Skin epidermis (tissue), 12 donors: ENCODE results near the gene SEPTIN2.
"Not testable (repeated sequence)": the region's sequence is repeated elsewhere in the genome, so short reads cannot be mapped to it uniquely, and the experiment has no call there.

Source experiments
- H3K27ac ChIP-seq, 21 experiments: fragments of 200-600 bp; sonication (generic) in 11 of 21; one replicate each; pipeline ENCODE4 v1.5.0; 2020; ENCODE audit warnings: mild to moderate bottlenecking in 3 of 21, inconsistent platforms in 2 of 21, moderate library complexity in 2 of 21
- H3K4me3 ChIP-seq, 7 experiments: fragments of 200-600 bp; sonication (generic) in 2 of 7; one replicate each; pipeline ENCODE4 v1.5.0; 2020; ENCODE audit warnings: inconsistent platforms in 2 of 7, mild to moderate bottlenecking in 2 of 7, moderate library complexity in 1 of 7

Gene SEPTIN2

DNA sequence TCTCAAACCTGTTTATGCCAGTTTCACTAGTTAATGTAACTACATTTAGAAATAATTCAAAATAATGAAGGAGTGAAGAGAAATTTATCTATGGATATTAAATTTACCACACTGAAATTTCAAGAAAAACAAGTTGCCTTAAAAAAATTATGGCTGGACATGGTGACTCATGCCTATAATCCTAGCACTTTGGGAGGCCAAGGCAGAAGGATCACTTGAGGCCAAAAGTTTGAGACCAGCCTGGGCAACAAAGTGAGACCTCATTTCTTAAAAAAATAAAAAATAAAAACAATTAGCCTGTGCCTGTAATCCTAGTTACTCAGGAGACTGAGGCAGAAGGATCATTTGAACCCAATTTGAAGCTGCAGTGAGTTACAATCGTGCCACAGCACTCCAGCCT is 30.1 kb upstream of the SEPTIN2 start:
- Histone ChIP-seq H3K27ac (no peak overlapping the region), H3K4me3 (no peak overlapping the region)

DNA sequence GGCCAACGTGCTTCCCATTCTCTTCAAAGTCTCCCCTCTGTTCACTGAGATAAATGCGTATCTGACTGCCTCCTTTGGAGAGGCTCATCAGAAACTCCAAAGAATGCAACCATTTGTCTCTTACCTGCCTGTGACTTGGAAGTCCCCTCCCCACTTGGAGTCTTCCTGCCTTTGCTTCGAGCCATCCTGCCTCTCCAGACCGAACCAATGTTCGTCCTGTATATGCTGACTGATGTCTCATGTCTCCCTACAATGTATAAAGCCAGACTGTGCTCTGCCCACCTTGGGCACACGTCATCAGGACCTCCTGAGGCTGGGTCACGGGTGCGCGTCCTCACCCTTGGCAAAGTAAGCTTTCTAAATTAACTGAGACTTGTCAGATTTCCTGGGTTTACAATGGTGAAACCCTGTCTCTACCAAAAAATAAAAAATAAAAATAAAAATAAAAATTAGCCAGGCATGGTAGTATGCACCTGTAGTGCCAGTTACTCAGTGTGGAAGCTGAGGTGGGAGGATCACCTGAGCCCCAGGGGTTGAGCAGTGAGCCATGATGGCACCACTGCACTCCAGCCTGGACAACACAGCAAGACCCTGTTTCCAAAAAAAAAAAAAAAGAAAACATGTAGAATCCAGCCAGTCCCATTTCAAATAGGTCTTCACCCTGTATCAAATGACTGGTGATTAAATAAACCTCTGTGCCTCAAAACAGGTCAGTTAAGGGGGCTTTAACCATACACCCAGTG is 29.2 kb upstream of the SEPTIN2 start:
- no peak overlapping the region for H3K27ac ChIP-seq
- H3K4me3 ChIP-seq: no peak overlapping the region

DNA sequence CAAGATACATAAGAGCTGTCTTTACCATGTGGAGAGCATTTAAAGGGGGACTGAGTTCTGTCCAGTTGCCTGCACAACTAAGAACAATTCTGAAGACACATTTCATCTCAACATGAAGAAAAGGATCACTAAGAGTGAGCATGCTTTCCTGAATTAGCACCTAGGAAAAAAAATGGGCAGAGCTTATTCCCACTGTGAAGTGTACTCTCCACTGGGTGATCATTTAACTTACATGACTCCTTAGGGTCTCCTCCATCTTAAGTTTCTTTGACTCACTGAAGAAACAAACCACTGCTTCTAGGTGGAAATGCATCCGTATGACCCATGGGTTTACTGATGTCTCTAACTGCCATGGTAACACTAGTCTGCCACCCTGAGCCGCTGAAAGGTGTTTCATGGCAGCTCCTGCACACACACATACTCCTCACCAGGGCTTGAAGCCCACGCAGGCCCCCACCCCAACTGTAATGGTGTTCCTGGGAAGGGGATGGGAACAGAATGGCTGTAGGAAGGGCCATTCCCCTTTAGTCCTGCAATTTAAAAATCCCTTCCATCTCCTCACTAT is 27.3 kb upstream of the SEPTIN2 start:
- no peak overlapping the region for H3K27ac ChIP-seq

DNA sequence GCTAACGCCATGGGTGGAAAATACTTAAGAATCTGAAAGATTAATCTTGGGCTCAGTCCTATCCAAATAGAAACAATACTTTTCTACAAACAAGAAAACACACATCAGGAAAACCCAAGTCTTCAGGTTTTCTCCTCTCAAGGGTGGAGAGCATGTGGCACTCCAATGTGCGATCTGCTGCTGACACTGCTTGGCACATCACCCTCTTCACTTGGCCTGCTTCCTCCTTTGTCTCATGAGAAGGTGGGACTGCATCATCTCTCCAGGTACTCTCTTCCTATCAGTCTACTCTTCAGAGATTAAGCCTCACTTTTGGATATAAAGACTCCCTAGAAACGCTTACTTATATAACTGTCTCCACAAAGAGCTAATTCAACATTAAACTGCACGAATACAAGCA is 26.7 kb upstream of the SEPTIN2 start:
- Histone ChIP-seq H3K4me3 (no peak overlapping the region), H3K27ac (no peak overlapping the region)

More for the DNA sequence above, 27.3 kb upstream of the SEPTIN2 start:
- H3K4me3 ChIP-seq: no peak overlapping the region

DNA sequence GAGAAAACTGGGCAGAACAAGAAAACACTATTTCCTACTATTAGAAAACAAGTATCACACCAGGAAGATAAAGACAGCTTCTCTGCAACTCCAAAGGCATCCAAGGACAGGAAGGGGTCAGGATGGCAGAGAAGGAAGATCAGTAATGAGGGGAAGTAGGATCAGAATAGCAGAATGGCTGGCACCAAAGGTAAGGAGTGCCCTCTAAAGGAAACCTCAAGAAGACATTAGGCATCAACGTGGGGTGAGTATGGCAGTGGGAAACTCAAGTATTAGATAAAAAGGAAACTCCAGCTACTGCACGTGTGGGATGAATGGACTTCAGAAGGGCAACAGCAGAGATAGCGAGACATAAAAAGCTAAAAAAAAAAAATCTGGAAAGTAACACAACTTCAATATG is 26.1 kb upstream of the SEPTIN2 start:
- H3K4me3 ChIP-seq: no peak overlapping the region
- H3K27ac ChIP-seq: no peak overlapping the region

DNA sequence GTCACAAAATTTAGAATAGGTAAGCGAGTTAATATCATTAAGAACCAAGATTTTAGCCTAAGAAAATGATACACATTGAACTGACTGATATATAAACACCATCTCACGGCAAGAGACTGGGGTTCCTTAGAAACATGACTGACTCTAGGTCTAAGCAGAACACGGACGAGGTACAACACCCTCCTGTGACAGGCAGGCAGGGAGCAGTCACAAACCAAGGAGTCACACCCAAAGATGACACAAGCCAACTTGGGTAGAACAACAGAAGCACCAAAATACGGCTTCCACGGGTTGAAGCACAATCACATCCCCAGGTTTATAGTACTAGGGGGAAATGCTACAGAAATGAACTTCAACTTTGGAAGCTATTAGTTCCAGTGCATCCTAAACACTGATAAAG is 24.6 kb upstream of the SEPTIN2 start:
- no peak overlapping the region for H3K27ac ChIP-seq

DNA sequence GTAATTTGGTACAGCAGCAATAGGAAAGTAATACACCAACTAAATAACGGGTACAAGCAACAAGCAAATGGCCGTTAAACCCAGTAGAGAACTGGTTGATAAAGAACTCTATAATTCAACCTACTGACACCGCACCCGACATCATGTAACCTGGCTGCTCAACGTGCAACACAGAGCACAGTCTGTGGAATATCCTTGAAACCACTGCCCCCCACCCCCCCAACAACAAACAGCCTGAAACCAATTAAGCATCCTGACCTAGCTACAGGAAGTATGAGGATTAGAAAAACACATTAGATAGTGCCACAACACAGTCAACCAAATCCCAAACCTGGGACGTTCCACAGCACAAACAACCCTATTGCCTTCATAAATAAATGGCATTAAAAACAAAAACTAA is 23.7 kb upstream of the SEPTIN2 start:
- no peak overlapping the region for H3K27ac ChIP-seq
- H3K4me3 ChIP-seq: no peak overlapping the region

More for the DNA sequence above, 24.6 kb upstream of the SEPTIN2 start:
- H3K4me3 ChIP-seq: no peak overlapping the region

DNA sequence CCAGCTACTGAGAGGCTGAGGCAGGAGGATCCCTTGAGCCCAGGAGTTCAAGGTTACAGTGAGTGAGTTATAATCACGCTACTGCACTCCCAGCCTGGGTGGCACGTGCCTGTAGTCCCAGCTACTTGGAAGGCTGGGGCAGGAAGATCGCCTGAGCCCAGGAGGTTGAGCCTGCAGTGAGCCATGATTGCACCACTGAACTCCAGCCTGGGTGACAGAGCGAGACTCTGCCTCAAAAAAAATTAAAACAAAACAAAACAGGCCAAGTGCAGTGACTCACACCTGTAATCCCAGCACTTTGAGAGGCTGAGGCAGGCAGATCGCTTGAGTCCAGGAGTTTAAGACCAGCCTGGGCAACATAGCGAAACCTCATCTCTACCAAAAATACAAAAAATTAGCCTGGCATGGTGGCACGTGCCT is 22.3 kb upstream of the SEPTIN2 start:
- not testable (repeated sequence) for H3K27ac ChIP-seq, H3K4me3 ChIP-seq

DNA sequence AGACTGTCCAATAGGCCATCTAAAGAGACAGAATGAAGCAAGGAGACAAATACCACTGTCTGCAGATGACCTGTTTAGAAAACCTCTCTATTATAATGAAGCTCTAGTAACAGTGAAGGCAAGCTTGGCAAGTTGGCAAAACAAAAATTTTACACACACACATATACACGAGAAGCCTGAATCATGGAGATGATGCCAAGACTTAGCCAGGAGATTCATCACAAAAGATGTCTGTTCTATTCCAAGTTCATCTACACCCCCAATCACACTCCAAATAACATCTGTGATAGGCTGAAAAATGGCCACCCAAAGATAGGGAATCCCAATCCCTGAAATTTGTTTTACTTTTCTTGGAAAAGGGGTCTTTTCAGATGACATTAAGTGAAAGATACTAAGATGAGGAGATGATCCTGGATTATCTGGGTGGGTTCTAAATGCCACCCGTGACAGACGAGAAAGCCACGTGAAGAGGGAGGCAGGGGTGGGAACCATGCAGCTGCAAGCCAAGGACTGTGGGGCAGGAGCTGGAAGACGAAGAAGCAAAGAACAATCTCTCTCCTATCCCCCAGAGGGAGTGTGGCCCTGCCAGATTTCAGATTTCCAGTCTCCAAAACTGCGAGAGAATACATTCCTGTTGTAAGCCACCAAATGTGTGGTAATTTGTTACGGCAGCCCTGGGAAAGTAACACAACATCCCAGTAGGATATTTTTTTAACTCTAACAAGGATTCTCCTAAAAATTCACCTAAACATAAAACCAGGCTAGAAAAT is 20.2 kb upstream of the SEPTIN2 start:
- Histone ChIP-seq H3K4me3 (no peak overlapping the region), H3K27ac (no peak overlapping the region)

DNA sequence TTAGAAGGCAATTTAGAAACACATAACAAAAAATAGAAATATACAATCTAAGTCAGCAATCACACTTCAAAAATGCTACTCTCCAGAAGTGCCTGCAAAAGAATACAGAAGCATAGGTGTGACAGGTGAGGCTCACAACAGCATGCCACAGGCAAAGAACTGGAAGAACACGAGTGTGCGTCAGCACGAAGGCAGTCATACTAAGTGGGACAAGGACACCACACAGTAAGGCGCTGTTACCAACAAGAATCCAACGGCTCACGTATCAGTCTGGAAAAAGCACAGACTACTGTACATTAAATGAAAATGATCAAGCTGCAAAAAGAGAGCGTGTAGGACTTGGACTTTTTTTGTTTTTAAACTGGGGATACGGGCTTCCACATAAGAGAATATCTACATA is 19.0 kb upstream of the SEPTIN2 start:
- Histone ChIP-seq H3K27ac (no peak overlapping the region), H3K4me3 (no peak overlapping the region)

DNA sequence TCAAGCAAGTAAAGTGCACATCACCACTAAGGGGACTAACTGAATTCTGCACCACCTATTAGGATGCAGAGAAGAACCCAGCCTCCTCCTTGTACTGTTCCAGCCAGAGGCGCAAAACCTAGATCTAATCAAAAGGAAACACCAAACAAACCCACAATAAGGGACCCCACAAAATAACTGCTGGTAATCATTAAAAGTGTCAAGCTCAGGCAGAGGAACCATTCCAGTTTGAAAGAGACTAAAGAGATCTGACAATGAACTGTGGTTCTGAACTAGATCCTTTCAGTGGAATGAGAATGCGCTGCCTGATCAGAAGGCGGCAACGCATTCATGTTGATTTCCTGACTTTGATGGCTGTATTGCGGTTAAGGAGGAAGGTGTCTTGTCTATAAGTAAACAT is 17.1 kb upstream of the SEPTIN2 start:
- Histone ChIP-seq H3K4me3 (no peak overlapping the region), H3K27ac (no peak overlapping the region)

DNA sequence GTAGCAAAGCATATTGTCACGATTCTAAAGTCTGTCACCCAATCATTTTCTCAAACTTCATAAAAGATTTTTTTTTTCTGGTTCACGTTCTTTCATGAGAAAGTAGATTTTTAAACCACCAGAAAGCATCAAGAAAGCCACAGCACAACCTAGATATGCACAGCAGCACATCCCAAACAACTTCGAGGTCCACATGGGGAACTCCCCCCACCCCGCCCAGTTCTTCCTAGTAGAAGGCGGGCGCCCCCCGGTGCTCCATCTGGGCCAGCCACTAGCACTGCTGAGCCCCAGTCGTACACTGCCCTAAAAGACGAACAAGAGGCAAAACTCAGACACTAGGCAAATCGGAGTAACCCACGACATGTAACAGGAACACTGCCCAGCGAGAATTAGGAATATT is 15.7 kb upstream of the SEPTIN2 start:
- no peak overlapping the region for H3K4me3 ChIP-seq
- H3K27ac ChIP-seq: no peak overlapping the region

DNA sequence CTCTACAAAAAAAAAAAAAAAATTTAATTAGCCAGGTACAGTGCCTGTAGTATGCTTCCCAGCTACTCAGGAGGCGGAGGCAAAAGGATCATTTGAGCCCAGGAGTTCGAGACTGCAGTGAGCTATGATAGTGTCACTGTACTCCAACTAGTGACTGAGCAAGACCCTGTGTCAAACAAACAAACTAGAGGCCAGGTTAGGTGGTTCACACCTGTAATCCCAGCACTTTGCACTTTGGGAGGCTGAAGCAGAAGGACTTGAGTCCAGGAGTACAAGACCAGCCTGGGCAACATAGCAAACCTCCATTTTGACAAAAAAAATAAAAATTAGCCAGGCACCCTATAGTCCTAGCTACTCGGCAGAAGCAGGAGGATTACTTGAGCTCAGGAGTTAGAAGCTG is 13.6 kb upstream of the SEPTIN2 start:
- no peak overlapping the region for H3K4me3 ChIP-seq
- no peak overlapping the region for H3K27ac ChIP-seq

DNA sequence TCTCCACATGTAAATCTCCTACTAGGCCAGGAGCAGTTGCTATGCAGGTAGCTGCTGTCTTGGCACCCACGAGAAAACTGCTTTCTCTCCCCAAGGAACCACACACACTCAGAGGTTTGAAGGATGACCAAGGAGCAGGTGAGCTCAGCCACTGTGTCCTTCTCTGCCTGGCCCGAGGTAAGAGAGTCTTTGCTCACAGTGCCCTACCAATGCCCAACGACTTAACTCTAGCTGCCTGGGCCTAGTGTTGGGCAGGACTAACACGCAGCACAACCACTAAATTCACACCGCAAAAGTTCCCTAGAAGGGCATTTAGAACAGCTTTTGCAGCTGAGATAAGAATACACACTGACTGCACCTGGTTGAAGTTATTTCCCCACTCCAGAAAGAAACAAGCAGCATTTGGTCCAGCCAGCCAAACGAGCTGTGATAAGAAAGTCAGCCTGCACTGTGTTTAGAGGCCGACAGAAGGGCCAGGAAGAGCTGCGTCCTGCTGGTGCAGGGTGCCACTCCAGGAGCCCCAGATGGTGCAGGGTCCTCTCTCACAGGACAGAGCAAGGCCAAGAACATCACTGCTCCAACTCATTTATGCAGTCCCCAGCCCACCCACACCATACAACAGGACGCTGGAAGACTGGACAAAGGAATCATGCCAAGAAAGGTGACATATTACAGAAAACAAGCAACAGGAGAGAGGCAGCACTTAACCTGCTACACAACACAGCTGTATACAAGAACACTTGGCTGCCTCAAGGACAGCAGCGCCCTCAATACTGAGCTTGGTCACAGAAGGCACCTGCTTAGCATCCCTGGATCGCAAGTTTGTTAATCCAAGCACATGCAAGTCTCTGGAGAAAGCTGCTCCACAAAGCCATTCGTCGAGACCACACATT is 12.7 kb upstream of the SEPTIN2 start:
- Histone ChIP-seq H3K27ac (no peak overlapping the region), H3K4me3 (no peak overlapping the region)

DNA sequence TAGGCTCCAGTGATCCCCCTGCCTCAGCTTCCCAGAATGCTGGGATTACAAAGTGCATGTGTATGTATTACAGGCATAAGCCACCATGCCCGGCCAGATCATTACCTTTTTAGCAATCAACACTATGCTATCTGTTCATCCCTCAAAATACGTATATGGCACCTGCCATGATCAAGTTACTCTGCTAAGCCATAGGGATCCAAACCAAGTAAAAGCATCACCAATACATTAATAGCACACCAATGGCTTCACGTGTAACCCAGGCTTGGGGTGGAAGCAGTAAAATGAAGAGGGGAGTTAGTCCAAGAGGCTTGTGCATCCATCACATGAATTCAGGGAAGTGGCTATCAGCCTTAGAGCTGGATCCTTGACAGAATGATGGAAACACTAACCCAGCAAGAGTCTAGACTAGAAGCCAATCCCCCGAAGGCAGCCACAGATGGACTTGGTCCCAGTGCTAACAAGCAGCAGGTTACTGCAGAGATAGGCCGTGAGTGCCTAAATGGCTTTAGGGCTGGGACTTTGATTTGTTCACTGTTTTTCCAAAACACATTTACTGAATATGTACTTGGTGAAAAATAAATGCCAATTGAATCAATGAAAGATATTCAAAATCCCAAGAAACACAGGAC is 11.6 kb upstream of the SEPTIN2 start:
- no peak overlapping the region for H3K27ac ChIP-seq
- H3K4me3 ChIP-seq: no peak overlapping the region

DNA sequence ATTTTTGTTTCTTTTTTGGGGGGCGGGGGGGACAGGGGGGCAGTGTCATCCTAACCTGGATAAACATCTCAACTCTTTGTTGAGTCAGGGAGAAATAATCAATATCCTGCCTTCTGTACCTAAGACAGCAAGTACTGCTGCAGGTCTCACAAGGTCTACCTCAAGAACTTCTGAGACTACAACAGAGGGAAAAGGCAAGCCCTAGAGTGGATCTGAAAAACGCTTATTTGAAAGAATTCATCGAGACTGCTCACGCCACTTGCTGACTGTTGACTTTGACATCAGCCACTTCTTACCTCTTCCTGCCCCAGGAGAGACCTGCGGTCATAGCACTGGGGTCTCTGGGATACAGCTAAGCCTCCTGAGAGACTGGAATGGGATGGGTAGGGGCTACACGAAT is 8.7 kb upstream of the SEPTIN2 start:
- Histone ChIP-seq H3K4me3 (no peak overlapping the region), H3K27ac (no peak overlapping the region)

DNA sequence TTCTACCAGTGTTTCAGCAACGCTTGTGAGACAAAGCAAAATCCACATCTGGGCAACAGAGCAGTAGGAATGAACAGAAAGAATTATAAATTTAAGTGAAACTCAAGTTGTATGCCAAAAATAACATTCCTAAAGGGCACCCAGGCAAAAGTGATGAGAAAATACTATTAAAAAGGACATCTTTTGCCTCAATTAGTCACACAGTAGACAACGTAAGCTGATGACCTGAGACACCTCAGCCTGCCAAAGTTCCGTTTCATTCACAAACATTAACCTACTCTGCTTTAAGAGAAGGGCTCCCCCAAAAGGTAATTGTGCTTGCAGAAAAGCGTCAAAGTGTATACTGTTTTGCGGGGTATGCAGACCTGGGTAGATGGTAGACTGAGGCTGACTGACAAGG is 7.5 kb upstream of the SEPTIN2 start:
- no peak overlapping the region for H3K4me3 ChIP-seq
- H3K27ac ChIP-seq: no peak overlapping the region

DNA sequence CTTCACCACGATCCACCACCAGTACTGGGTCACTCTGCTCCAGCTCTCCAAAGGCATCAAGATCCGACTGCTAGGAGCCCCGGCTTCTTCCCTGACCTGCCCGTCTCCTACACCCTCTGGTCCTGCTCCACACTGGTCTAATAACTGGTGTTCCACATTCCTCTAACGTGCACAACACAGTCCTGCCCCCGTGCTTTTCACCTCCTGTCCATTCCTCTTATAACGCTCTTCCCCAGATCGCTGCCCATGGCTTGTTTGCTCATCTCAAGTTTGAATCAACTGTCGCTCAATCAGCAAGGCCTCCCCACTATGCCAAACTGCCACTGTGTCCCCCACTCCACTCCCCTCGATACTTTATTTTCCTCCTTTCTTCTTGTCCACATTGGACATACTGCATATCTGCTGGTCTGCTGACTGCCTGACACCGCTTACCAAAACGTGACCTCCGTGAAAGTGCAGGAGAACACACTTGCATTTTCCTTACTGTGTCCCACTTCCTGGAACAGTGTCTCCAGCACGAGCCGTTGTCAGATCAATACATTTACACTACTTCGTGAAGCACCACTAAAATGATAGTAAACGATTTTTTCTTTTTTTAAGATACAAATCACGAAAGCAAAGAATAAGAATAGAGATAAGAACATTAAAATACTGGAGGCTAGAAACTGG is 6.8 kb upstream of the SEPTIN2 start:
- Histone ChIP-seq H3K4me3 (no peak overlapping the region), H3K27ac (peak overlapping the region in 8 of 21 experiments; percentile 6 to 74 (median 54))

DNA sequence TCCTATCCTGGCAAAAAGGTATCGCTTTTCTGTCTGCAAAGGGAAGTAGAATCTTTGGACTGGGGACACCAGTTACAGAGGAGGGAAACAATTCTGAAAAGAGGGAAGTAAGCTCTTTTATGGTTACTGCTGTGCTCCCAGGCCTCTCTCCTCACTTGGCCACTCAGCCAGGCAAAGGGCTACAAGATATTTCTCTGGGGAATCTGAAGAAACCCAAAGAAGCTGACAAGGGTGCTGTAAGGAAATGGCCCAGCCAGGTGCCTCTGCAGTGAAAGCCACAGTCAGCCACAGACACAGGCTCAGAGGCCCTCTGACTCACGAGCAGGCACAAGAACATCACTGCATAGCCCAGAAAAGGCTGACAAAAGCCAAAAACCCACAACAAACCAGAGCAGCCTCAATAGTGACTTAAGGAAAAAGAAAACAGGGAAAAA is 6.0 kb upstream of the SEPTIN2 start:
- Histone ChIP-seq H3K4me3 (no peak overlapping the region), H3K27ac (peak overlapping the region in 11 of 21 experiments; percentile 6 to 74 (median 40))
